GM18868 (cell line): ENCODE measurements around the gene RFPL3.
"Not testable (repeated sequence)": the region's sequence is repeated elsewhere in the genome, so short reads cannot be mapped to it uniquely, and the experiment has no call there.

Experiments used
- ATAC-seq: cut with Tn5 transposase; IDR thresholded peaks from one replicate; pipeline ENCODE4 v1.9.1; 2021; ENCODE audit warnings: mild to moderate bottlenecking, moderate library complexity; ENCODE audit not compliant: unreplicated experiment

Gene RFPL3

GRCh38 chr22:32352681-32353080 lies 5.0 kb upstream of the RFPL3 start:
- ATAC-seq, result no peak

GRCh38 chr22:32353292-32353691 lies 4.4 kb upstream of the RFPL3 start:
- no peak for ATAC-seq

GRCh38 chr22:32353840-32354239 lies 3.8 kb upstream of the RFPL3 start:
- no peak for ATAC-seq

- ATAC-seq, result no peak
These were observed 3.0 kb upstream of the RFPL3 start for GRCh38 chr22:32354360-32355351.

GRCh38 chr22:32355760-32356159 lies 1.9 kb upstream of the RFPL3 start:
- no peak for ATAC-seq

GRCh38 chr22:32360096-32360495 lies 2.4 kb downstream of the RFPL3 start:
- not testable (repeated sequence) for ATAC-seq

- no peak for ATAC-seq
These were observed 3.6 kb downstream of the RFPL3 start for GRCh38 chr22:32361257-32361656.

- ATAC-seq, result no peak
These were observed 6.5 kb downstream of the RFPL3 start for GRCh38 chr22:32364210-32364609.

- no peak for ATAC-seq
These were observed 18.2 kb downstream of the RFPL3 start for GRCh38 chr22:32375678-32376450.

- ATAC-seq, result no peak
These were observed 19.0 kb downstream of the RFPL3 start for GRCh38 chr22:32376681-32377080.

- no peak for ATAC-seq
These were observed 21.1 kb downstream of the RFPL3 start for GRCh38 chr22:32378707-32379272.

- no peak for ATAC-seq
These were observed 23.3 kb downstream of the RFPL3 start for GRCh38 chr22:32380991-32381390.

GRCh38 chr22:32385681-32386080 lies 28.0 kb downstream of the RFPL3 start:
- no peak for ATAC-seq

- ATAC-seq, result no peak
These were observed 32.0 kb downstream of the RFPL3 start for GRCh38 chr22:32389685-32390084.

GRCh38 chr22:32395107-32395506 lies 37.4 kb downstream of the RFPL3 start:
- no peak for ATAC-seq

GRCh38 chr22:32396255-32396654 lies 38.6 kb downstream of the RFPL3 start:
- no peak for ATAC-seq

GRCh38 chr22:32396746-32397145 lies 39.1 kb downstream of the RFPL3 start:
- ATAC-seq, result no peak

GRCh38 chr22:32401486-32401885 lies 43.8 kb downstream of the RFPL3 start:
- no peak for ATAC-seq

- no peak for ATAC-seq
These were observed 46.4 kb downstream of the RFPL3 start for GRCh38 chr22:32404021-32404420.

GRCh38 chr22:32407312-32407711 lies 49.6 kb downstream of the RFPL3 start:
- peak; percentile 58 for ATAC-seq

GRCh38 chr22:32407936-32408335 lies 50.3 kb downstream of the RFPL3 start:
- ATAC-seq, result no peak
